ENCODE results near the gene RFTN1. TPM values are rescaled to one million over a fixed set of nuclear protein-coding genes. Genes with fewer than 3 reads are reported as not detected.

Gene RFTN1
- total and polyA plus RNA-seq, 10 of the 15 experiments (the other 5 are each of a cell fraction or from before 2014, with no cell fraction given): 20.6 to 213 (median 147) TPM

DNA sequence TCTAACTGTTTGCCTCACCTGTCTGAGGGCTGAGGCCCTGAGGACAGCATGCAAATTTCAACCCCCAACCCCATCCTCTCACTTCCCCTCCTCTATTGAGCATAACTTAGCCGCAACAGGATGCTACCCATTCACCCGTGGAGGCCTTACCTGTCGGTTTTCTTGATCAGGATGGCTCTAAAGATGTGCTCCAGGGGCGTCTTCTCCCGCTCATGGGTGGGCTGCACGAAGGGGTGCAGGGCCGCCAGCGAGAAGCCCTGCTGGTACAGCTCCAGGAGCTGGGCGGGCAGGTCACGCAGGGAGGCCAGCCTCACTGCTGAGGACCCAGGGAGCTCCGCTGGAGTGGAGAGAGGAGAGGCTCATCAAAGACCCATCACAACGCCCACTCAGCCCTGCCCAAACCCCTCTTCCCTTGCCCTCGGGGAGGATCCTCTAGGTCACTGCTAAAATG is 79.8 kb downstream of the RFTN1 start (continued):
- TF ChIP-seq MEF2A (IDR thresholded peaks at IDR 0.05; ENCODE audit: insufficient read depth, low read depth, low read length): peak; percentile 30; the same call in 1 of the 2 replicates
- TF ChIP-seq SUPT20H (IDR thresholded peaks at IDR 0.05; ENCODE audit: borderline replicate concordance, control insufficient read depth, low read depth, low read length): no peak
- TF ChIP-seq, protein P1, sequence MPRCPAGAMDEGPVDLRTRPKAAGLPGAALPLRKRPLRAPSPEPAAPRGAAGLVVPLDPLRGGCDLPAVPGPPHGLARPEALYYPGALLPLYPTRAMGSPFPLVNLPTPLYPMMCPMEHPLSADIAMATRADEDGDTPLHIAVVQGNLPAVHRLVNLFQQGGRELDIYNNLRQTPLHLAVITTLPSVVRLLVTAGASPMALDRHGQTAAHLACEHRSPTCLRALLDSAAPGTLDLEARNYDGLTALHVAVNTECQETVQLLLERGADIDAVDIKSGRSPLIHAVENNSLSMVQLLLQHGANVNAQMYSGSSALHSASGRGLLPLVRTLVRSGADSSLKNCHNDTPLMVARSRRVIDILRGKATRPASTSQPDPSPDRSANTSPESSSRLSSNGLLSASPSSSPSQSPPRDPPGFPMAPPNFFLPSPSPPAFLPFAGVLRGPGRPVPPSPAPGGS (IDR thresholded peaks at IDR 0.05; ENCODE audit: borderline replicate concordance, insufficient read depth, low read depth, low read length, poor library complexity, severe bottlenecking): peak; percentile 74
- TF ChIP-seq, protein P2, sequence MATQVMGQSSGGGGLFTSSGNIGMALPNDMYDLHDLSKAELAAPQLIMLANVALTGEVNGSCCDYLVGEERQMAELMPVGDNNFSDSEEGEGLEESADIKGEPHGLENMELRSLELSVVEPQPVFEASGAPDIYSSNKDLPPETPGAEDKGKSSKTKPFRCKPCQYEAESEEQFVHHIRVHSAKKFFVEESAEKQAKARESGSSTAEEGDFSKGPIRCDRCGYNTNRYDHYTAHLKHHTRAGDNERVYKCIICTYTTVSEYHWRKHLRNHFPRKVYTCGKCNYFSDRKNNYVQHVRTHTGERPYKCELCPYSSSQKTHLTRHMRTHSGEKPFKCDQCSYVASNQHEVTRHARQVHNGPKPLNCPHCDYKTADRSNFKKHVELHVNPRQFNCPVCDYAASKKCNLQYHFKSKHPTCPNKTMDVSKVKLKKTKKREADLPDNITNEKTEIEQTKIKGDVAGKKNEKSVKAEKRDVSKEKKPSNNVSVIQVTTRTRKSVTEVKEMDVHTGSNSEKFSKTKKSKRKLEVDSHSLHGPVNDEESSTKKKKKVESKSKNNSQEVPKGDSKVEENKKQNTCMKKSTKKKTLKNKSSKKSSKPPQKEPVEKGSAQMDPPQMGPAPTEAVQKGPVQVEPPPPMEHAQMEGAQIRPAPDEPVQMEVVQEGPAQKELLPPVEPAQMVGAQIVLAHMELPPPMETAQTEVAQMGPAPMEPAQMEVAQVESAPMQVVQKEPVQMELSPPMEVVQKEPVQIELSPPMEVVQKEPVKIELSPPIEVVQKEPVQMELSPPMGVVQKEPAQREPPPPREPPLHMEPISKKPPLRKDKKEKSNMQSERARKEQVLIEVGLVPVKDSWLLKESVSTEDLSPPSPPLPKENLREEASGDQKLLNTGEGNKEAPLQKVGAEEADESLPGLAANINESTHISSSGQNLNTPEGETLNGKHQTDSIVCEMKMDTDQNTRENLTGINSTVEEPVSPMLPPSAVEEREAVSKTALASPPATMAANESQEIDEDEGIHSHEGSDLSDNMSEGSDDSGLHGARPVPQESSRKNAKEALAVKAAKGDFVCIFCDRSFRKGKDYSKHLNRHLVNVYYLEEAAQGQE (IDR thresholded peaks at IDR 0.05; ENCODE audit: low read depth, low read length): no peak
- TF ChIP-seq KDM1A (IDR thresholded peaks at IDR 0.05; ENCODE audit: borderline replicate concordance): no peak
- no peak for TF ChIP-seq RB1 (IDR thresholded peaks at IDR 0.05; ENCODE audit: borderline replicate concordance)
- TF ChIP-seq, protein P3, sequence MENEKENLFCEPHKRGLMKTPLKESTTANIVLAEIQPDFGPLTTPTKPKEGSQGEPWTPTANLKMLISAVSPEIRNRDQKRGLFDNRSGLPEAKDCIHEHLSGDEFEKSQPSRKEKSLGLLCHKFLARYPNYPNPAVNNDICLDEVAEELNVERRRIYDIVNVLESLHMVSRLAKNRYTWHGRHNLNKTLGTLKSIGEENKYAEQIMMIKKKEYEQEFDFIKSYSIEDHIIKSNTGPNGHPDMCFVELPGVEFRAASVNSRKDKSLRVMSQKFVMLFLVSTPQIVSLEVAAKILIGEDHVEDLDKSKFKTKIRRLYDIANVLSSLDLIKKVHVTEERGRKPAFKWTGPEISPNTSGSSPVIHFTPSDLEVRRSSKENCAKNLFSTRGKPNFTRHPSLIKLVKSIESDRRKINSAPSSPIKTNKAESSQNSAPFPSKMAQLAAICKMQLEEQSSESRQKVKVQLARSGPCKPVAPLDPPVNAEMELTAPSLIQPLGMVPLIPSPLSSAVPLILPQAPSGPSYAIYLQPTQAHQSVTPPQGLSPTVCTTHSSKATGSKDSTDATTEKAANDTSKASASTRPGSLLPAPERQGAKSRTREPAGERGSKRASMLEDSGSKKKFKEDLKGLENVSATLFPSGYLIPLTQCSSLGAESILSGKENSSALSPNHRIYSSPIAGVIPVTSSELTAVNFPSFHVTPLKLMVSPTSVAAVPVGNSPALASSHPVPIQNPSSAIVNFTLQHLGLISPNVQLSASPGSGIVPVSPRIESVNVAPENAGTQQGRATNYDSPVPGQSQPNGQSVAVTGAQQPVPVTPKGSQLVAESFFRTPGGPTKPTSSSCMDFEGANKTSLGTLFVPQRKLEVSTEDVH (IDR thresholded peaks at IDR 0.05; ENCODE audit: low read depth, partially characterized antibody): no peak
- peak; percentile 39; the same call in 1 of the 2 replicates for TF ChIP-seq TCF3 (IDR thresholded peaks at IDR 0.05; ENCODE audit: borderline replicate concordance, insufficient read depth, low read depth, low read length)
- TF ChIP-seq FOXM1 (IDR thresholded peaks at IDR 0.05; ENCODE audit: low read depth, low read length): peak; percentile 89
- TF ChIP-seq, protein P4, sequence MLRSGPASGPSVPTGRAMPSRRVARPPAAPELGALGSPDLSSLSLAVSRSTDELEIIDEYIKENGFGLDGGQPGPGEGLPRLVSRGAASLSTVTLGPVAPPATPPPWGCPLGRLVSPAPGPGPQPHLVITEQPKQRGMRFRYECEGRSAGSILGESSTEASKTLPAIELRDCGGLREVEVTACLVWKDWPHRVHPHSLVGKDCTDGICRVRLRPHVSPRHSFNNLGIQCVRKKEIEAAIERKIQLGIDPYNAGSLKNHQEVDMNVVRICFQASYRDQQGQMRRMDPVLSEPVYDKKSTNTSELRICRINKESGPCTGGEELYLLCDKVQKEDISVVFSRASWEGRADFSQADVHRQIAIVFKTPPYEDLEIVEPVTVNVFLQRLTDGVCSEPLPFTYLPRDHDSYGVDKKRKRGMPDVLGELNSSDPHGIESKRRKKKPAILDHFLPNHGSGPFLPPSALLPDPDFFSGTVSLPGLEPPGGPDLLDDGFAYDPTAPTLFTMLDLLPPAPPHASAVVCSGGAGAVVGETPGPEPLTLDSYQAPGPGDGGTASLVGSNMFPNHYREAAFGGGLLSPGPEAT (IDR thresholded peaks at IDR 0.05; ENCODE audit: low read depth): 0 out of 2 replicates have a peak, but pooled peaks have one; percentile 65
- no peak for TF ChIP-seq YBX1 (IDR thresholded peaks at IDR 0.05)
- peak; percentile 43; the same call in 1 of the 2 replicates for TF ChIP-seq POLR2AphosphoS5 (IDR thresholded peaks at IDR 0.05; ENCODE audit: low read length)
- peak; percentile 48; the same call in 1 of the 2 replicates for TF ChIP-seq MAX (IDR thresholded peaks at IDR 0.05; ENCODE audit: low read depth, low read length)
- TF ChIP-seq SMAD5 (IDR thresholded peaks at IDR 0.05; ENCODE audit: low read depth): peak; percentile 68; the same call in 1 of the 2 replicates
- no peak for TF ChIP-seq TAF1 (IDR thresholded peaks at IDR 0.05; ENCODE audit: borderline replicate concordance, low read depth, low read length)
